B cell (primary cell): Measurements from ENCODE around the gene BPIFB2. TPM values are rescaled to one million over a fixed set of nuclear protein-coding genes. Genes with fewer than 3 reads are reported as not detected.

Source experiments
- ATAC-seq: fragments of 200-7000 bp; cut with Tn5 transposase; one replicate; pipeline ENCODE4 v1.10.0; 2021; ENCODE audit warnings: low read depth, mild to moderate bottlenecking, moderate number of reproducible peaks, moderate library complexity
- CTCF ChIA-PET: fragments of 350-600 bp; sonication (Branson Sonifier 250); formaldehyde crosslinking; loops from one replicate; lab custom pipeline; 2021; ENCODE audit warnings: antibody characterized with exemption, inconsistent platforms; lab: Charles Lee
- POLR2A ChIA-PET: fragments of 350-600 bp; sonication (Branson Sonifier 250); formaldehyde crosslinking; loops from one replicate; lab custom pipeline; 2021; ENCODE audit warnings: antibody characterized with exemption; lab: Charles Lee
- DNase-seq: peaks from one replicate; pipeline ENCODE4 v3.0.0; 2013
- H2AFZ ChIP-seq: 2 replicates; pipeline ENCODE4 v1.6.1; 2012; ENCODE audit warnings: mild to moderate bottlenecking, low read depth, low read length; ENCODE audit not compliant: insufficient read depth, poor library complexity, severe bottlenecking
- H3K27ac ChIP-seq, 2 donors: 1 replicate in 1 of 2; 2 replicates in 1 of 2; pipeline ENCODE4 v1.5.1; 2012 to 2013; ENCODE audit warnings: low read length in 2 of 2, mild to moderate bottlenecking in 2 of 2, moderate library complexity in 1 of 2
- H3K27me3 ChIP-seq, 4 experiments: fragments of 200-600 bp in 1 of 4; sonication (generic) in 1 of 4; replicated peaks in 1 of 4; 1 replicate in 2 of 4; 2 replicates in 2 of 4; pipeline versions ENCODE4 v1.6.1 to v1.7.0; 2013 to 2016; ENCODE audit warnings: low read length in 3 of 4, mild to moderate bottlenecking in 2 of 4, mixed read lengths in 1 of 4, moderate library complexity in 1 of 4; ENCODE audit not compliant: insufficient read depth in 4 of 4, control insufficient read depth in 3 of 4; ENCODE audit errors: control extremely low read depth in 1 of 4
- H3K36me3 ChIP-seq, 2 experiments: replicated peaks in 1 of 2; 1 replicate in 1 of 2; 2 replicates in 1 of 2; pipeline versions ENCODE4 v1.6.1 to v1.7.1; 2013; ENCODE audit warnings: low read length in 1 of 2; ENCODE audit not compliant: insufficient read depth in 2 of 2, control insufficient read depth in 1 of 2; ENCODE audit errors: control extremely low read depth in 1 of 2, extremely low read depth in 1 of 2
- H3K4me1 ChIP-seq, 2 donors: fragments of 200-600 bp in 1 of 2; sonication (generic) in 1 of 2; 1 replicate in 1 of 2; 2 replicates in 1 of 2; pipeline versions ENCODE4 v1.5.1 to v1.6.1; 2013 to 2017; ENCODE audit warnings: low read length in 2 of 2; ENCODE audit not compliant: control insufficient read depth in 2 of 2, insufficient read depth in 2 of 2
- H3K4me2 ChIP-seq: replicated peaks from 2 replicates; pipeline ENCODE3; 2012; ENCODE audit warnings: mild to moderate bottlenecking, low read depth, low read length; ENCODE audit not compliant: poor library complexity, severe bottlenecking
- H3K4me3 ChIP-seq, 5 experiments: fragments of 200-600 bp in 1 of 5; sonication (generic) in 1 of 5; 1 replicate in 3 of 5; 2 replicates in 2 of 5; pipeline versions ENCODE4 v1.5.1 to v1.7.0; 2011 to 2016; ENCODE audit warnings: low read length in 4 of 5, mild to moderate bottlenecking in 4 of 5, low read depth in 2 of 5, control low read depth in 1 of 5, moderate library complexity in 1 of 5; ENCODE audit not compliant: insufficient read depth in 1 of 5; ENCODE audit errors: control extremely low read depth in 1 of 5, extremely low read depth in 1 of 5
- H3K79me2 ChIP-seq: fragments of 200-600 bp; sonication (generic); one replicate; pipeline ENCODE4 v1.6.0; 2016; ENCODE audit warnings: low read length; ENCODE audit not compliant: control insufficient read depth, insufficient read depth
- H3K9ac ChIP-seq: fragments of 200-600 bp; sonication (generic); 2 replicates; pipeline ENCODE4 v1.6.1; 2017; ENCODE audit warnings: mild to moderate bottlenecking, low read length, moderate library complexity
- H3K9me3 ChIP-seq, 3 donors: one replicate each; pipeline versions ENCODE4 v1.6.1 to v1.7.1; 2013; ENCODE audit warnings: low read length in 2 of 3; ENCODE audit not compliant: control insufficient read depth in 2 of 3, insufficient read depth in 1 of 3; ENCODE audit errors: control extremely low read depth in 1 of 3
- H4K20me1 ChIP-seq: 2 replicates; pipeline ENCODE4 v1.6.0; 2012; ENCODE audit warnings: mild to moderate bottlenecking, low read length; ENCODE audit not compliant: insufficient read depth, control insufficient read depth, poor library complexity, severe bottlenecking
- H3K27ac Mint-ChIP-seq: one replicate; pipeline ENCODE4 v1.8.0; 2021; ENCODE audit warnings: mixed read lengths
- H3K27me3 Mint-ChIP-seq: one replicate; pipeline ENCODE4 v1.8.0; 2021; ENCODE audit warnings: mixed read lengths
- H3K4me1 Mint-ChIP-seq: one replicate; pipeline ENCODE4 v1.8.0; 2021; ENCODE audit warnings: mixed read lengths
- H3K4me3 Mint-ChIP-seq: one replicate; pipeline ENCODE4 v1.8.0; 2021; ENCODE audit warnings: mixed read lengths
- H3K9me3 Mint-ChIP-seq: one replicate; pipeline ENCODE4 v1.8.0; 2022; ENCODE audit warnings: mixed read lengths; ENCODE audit not compliant: insufficient read depth
- EZH2 ChIP-seq: IDR thresholded peaks from 2 replicates; pipeline ENCODE4 v1.6.1; 2012; ENCODE audit warnings: borderline replicate concordance, low read depth, mild to moderate bottlenecking, moderate library complexity, low read length; ENCODE audit not compliant: insufficient read depth, poor library complexity, severe bottlenecking
- WGBS: methylation state at CpG from one replicate; pipeline ENCODE4 v1.1.5; 2013; ENCODE audit warnings: missing lambda C conversion rate; ENCODE audit not compliant: insufficient coverage; 5-methylcytosine and 5-hydroxymethylcytosine counted together
- intact Hi-C: fragments of 100-400 bp; cut with micrococcal nuclease; formaldehyde crosslinking; loops from one replicate; pipeline ENCODE4 v1.10.0; 2022
- polyA plus RNA-seq: library from polyadenylated mRNA; depleted of rRNA; stranded (reverse); fragments of >200 nt; gene quantifications from 2 replicates; pipeline ENCODE4 v1.2.3, GENCODE V29; 2012
- total RNA-seq, 2 donors: library from RNA; stranded (reverse); fragments of 120-200 nt in 1 of 2; gene quantifications; 1 replicate in 1 of 2; 2 replicates in 1 of 2; pipeline versions ENCODE4 v1.2.3 to v1.2.4, GENCODE V29; 2013 to 2022
- TF ChIP-seq, protein P1 (sequence below): fragments of 200-600 bp; IDR thresholded peaks from one replicate; pipeline ENCODE4 v1.8.0; 2022; ENCODE audit warnings: antibody characterized with exemption, mild to moderate bottlenecking

The BPIFB2 gene
- total and polyA plus RNA-seq, 2 donors (not counting 1 experiment from before 2014, with no cell fraction given): not detected

DNA sequence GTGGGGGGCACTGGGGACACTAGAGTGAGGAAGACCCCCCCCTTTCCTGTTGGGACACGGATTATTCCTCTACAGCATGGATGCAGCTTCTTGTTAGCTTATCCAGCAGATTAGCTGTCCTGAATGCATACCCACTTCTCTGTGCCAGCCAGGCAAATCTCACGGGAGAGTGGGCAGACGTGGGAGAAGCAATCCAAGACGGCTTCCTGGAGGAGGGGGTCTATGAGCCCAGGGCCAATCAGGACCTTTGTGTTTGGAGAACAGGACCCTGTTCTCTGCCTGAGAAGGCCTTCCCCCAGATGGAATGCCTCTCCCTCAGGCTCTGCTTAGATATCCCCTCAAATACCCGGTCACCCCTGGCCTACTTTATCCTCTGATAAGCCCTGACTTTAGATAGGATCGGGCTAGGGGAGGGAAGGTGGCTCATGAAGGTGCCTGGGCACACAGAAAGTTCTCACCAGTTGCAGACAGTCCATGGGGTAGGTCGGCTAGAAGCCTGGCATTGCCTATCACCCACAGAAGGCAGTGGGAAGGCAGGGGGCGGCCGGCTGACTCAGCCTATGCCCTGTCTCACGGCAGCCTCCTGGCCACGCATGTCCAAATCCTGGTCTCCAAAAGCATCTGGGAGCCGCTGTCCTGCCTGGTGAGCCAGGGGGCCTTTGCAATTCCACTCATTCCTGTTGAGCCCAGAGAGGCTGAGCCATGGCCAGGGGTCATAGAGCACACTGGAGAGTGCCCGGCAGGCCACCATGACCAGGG lies 38.0 kb upstream of the BPIFB2 start:
- CTCF ChIA-PET: no interaction called here
- Histone ChIP-seq H3K9ac (no peak overlapping the region), H3K27me3 (no peaks in the 10 kb centered on the region), H4K20me1 (no peaks in the 10 kb centered on the region), H3K4me3 (no peak overlapping the region), H3K9me3 (peaks cover 0 to 22% (median 0%) of the 10 kb centered on the region in 3 donors), H3K4me2 (peak overlapping the region; percentile 75), H3K4me1 (peaks cover 53 to 79% of the 10 kb centered on the region in 2 donors), H2AFZ (no peak overlapping the region), H3K79me2 (no peaks in the 10 kb centered on the region), H3K36me3 (no peaks in the 10 kb centered on the region), H3K27ac (peak overlapping the region in 1 of 2 donors; percentile 99)
- DNase-seq (no peak), ATAC-seq (no peak)
- H3K27me3 Mint-ChIP-seq: no peaks in the 10 kb centered on the region
- TF ChIP-seq EZH2: no peak
- TF ChIP-seq, protein P1, sequence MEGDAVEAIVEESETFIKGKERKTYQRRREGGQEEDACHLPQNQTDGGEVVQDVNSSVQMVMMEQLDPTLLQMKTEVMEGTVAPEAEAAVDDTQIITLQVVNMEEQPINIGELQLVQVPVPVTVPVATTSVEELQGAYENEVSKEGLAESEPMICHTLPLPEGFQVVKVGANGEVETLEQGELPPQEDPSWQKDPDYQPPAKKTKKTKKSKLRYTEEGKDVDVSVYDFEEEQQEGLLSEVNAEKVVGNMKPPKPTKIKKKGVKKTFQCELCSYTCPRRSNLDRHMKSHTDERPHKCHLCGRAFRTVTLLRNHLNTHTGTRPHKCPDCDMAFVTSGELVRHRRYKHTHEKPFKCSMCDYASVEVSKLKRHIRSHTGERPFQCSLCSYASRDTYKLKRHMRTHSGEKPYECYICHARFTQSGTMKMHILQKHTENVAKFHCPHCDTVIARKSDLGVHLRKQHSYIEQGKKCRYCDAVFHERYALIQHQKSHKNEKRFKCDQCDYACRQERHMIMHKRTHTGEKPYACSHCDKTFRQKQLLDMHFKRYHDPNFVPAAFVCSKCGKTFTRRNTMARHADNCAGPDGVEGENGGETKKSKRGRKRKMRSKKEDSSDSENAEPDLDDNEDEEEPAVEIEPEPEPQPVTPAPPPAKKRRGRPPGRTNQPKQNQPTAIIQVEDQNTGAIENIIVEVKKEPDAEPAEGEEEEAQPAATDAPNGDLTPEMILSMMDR: no peak
- peaks cover 26% of the 10 kb centered on the region for H3K4me1 Mint-ChIP-seq
- 92% methylated on average over 10 of the region's 13 CpGs for WGBS
- peak overlapping the region; percentile 8 for H3K4me3 Mint-ChIP-seq
- POLR2A ChIA-PET: no interaction called here
- intact Hi-C loops: no loop called here
- H3K9me3 Mint-ChIP-seq: no peaks in the 10 kb centered on the region
- peak overlapping the region; percentile 80 for H3K27ac Mint-ChIP-seq

DNA sequence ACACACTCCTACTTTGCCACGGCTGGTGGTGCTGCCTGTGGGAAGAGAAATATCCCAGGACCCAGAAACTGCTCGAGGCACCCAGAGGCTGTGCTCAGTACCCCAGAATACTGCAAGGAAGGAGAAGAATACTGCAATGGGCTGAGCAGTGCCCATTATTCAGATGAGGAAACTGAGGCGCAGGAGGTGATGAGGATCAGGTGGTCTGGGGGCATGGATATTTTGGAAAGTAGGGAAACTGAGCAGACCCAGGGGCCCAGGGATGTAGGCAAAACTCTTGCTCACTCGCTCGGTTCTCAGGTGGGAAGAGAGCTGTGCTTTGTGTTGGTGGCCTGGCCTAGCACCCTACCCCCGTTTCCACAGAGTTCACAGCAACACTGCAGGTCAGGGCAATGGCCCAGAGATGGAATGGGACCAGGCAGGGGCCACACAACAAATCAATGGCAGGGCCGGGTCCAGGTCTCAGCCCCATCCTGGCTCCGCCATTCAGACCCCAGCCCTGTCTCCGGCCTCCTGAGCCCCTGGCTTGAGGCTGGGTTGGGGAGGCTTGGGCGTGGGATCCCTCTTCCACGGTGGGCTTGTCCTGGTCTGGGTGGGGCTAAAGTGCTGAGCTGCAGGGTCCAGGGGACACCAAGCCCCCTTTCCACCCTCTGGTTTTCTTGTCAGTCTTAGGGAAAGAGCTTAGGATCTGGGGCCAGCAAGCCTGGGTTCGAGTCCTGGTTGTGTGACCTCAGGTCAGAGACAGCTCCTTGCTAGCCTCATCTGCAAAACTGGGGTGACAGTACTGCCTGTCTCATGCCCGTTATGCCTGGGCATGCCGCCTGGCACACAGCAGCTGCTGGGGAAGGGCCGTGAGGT lies 37.2 kb upstream of the BPIFB2 start:
- intact Hi-C loops: no loop called here
- Histone ChIP-seq H3K36me3 (no peaks in the 10 kb centered on the region), H3K4me3 (no peak overlapping the region), H3K9ac (no peak overlapping the region), H3K4me1 (peaks cover 53 to 79% of the 10 kb centered on the region in 2 donors), H3K27ac (peak overlapping the region; percentile 99), H4K20me1 (no peaks in the 10 kb centered on the region), H3K27me3 (no peaks in the 10 kb centered on the region), H3K9me3 (peaks cover 0 to 22% (median 0%) of the 10 kb centered on the region in 3 donors), H3K4me2 (peak overlapping the region; percentile 75), H3K79me2 (no peaks in the 10 kb centered on the region), H2AFZ (peak overlapping the region; percentile 91)
- DNase-seq (no peak), ATAC-seq (no peak)
- Mint-ChIP-seq H3K27ac (peak overlapping the region; percentile 80), H3K27me3 (no peaks in the 10 kb centered on the region), H3K4me1 (peaks cover 29% of the 10 kb centered on the region), H3K9me3 (no peaks in the 10 kb centered on the region), H3K4me3 (peak overlapping the region; percentile 8)
- ChIA-PET CTCF (no interaction called here), POLR2A (no interaction called here)
- 94% methylated on average over 12 of the region's 15 CpGs for WGBS
- TF ChIP-seq, protein P1: no peak
